HK-2 (cell line): ENCODE measurements around the gene MAFG.

ENCODE experiments used
- DNase-seq: peaks from one replicate; pipeline ENCODE4 v3.0.0-alpha.2; 2018; ENCODE audit not compliant: unreplicated experiment

The MAFG gene

DNA sequence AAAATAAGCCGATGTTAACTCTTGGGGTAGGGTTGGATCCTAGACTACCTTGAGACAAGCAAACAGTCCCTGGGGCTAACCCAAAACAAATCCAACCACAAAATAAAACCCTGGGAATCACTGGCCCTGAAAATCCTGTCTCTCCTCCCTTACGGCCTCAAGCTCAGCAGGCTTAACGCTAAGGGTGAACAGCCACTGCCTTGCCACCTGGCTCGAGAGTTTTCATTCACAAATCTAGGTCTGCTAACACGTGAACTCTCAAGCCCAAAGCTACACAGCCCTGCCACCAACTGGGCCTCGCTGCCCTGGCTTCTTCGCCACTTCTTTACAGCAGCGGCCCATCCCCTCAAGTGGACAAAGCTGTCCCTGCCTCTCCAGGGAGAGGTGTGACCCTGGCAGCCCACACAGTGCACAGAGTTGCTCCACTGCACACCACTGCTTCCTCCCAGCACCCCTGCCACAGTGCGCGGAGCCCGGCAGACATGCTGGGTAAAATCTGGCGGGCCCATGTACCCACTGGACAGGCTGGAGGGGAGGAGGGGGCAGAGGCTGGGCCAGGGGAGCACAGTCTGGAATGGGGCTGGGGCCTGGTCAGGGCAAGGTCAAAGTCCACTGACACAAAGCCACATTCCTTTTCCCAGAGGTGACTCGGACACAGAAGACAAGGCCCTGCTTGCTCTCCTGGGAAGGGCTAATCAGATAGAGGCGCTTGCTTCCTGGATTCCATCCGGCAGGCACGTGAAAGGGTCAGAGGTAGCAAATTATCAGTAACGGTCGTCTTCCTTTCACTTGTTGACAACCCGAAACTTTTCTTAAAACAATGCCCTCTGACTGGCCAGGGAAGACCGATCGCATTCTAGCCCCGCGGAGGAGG is 17.3 kb downstream of the MAFG start:
- peak; percentile 51 for DNase-seq

DNA sequence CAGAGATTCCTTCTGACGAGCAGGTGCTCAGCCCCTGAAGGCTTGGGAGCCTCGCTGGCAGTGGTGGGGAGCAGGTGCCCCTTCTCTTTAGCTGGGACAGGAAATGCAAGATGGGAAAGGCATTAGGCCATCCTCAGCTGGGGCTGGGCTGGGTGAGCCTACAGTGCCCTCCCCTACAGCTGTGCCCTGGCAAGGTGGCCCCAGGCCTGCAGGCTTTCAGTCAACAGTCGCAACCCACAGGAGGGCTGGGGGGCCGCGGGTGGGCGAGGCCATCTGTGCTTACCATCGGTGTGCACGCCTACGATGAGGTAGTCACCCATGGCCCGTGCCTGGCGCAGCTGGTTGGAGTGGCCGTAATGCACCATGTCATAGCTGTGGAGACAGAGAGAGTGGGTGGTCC is 18.3 kb downstream of the MAFG start:
- no peak for DNase-seq

DNA sequence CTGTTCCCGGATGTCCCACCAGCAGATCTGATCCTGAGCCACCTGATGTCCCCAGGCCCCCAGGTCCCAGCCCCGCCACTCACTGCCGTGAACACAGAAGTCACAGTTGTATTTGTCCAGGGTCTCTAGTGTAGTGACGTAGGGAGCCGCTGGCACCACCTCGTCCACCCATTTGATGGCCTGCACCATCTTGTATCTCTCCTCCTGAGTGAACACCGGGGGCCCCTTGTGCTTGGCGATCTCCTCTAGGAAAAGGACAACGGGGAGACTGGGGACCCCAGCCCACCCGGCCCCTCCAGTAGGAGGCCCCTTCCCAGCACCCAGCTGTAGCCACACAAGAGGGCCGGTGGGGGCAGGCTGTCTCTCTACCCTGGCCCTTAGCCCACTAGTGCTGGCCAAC is 18.7 kb downstream of the MAFG start:
- no peak for DNase-seq

GRCh38 chr17:81907219-81908145 is 20.1 kb downstream of the MAFG start:
- no peak for DNase-seq

- no peak for DNase-seq
Measured at GRCh38 chr17:81906476-81907218, 20.9 kb downstream of the MAFG start.

DNA sequence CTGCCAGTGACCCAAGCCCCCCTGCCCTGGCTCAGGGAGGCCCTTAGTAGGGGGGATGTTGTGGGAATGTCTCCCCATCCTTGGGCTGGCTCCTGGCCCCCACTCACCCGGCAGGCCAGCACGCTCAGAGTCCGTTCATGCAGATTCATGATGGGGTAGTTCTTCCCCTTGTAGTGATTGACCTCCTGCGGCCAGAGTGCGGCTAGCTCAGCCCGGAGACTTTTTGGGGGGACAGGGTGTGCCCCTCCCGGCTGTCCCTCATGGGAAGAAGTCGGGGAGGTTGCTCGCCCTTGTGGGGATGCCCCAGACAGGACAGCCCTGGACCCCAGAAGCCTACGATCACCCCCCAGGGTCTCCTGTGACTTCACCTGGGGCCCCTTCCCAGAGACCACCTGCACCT is 21.5 kb downstream of the MAFG start:
- DNase-seq = no peak

GRCh38 chr17:81905424-81905875 is 22.1 kb downstream of the MAFG start:
- no peak for DNase-seq

- DNase-seq = no peak
Measured at GRCh38 chr17:81904600-81905423, 22.7 kb downstream of the MAFG start.

GRCh38 chr17:81903896-81904599 is 23.5 kb downstream of the MAFG start:
- DNase-seq = no peak

GRCh38 chr17:81903415-81903831 is 24.1 kb downstream of the MAFG start:
- DNase-seq = no peak

GRCh38 chr17:81902653-81903414 is 24.7 kb downstream of the MAFG start:
- DNase-seq = no peak

DNA sequence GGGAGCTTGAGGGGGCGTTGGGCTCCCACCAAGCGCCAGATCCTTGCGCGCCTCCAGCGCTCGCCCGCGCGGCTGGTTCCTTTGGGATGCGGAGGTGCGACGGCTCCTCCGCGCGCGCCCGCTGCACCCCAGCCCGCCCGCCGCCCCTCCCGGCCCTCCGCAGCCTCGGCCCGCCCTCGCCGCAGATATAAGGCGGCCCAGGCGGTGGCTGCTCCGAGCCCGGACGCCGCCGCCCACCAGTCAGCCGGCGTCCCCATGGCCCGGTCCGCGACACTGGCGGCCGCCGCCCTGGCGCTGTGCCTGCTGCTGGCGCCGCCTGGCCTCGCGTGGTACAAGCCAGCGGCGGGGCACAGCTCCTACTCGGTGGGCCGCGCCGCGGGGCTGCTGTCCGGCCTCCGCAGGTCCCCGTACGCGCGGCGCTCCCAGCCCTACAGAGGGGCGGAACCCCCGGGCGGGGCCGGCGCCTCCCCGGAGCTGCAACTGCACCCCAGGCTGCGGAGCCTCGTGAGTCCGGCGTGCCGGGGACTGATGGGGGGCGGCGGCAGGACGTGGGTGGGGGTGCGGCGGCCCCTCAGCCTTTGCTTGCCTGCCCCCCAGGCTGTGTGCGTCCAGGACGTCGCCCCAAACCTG is 25.4 kb downstream of the MAFG start, which contains the start of gene NPB:
TSS of gene NPB (plus strand) at position 216 of the 630 bp plus-strand sequence. CDS start at position 256, 40 bp downstream.
- no peak for DNase-seq

- no peak for DNase-seq
Measured at GRCh38 chr17:81901167-81902022, 26.1 kb downstream of the MAFG start.

GRCh38 chr17:81900181-81900820 is 27.2 kb downstream of the MAFG start:
- no peak for DNase-seq

DNA sequence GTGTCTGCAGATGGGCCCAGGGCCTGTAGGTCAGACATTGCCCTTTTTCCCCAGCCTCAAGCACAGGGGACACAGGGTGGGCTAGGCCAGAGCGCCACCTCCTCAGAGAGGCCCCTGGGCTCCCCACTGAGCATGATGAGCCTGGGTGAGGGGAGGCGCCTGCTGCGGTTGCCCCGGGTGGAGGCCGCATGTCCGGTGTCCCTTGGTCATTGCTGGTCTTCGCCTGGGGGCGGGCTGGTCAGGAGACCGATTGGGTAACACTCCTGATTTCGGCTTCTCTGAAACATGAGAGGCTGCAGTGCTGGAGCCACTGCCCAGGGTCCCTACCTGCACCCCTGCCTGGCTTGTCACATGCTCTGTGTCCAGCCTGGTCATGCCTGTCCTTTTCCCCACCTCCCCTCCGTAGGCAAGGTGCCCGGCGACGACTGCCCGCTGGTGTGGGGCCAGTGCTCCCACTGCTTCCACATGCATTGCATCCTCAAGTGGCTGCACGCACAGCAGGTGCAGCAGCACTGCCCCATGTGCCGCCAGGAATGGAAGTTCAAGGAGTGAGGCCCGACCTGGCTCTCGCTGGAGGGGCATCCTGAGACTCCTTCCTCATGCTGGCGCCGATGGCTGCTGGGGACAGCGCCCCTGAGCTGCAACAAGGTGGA is 27.9 kb downstream of the MAFG start:
- no peak for DNase-seq

DNA sequence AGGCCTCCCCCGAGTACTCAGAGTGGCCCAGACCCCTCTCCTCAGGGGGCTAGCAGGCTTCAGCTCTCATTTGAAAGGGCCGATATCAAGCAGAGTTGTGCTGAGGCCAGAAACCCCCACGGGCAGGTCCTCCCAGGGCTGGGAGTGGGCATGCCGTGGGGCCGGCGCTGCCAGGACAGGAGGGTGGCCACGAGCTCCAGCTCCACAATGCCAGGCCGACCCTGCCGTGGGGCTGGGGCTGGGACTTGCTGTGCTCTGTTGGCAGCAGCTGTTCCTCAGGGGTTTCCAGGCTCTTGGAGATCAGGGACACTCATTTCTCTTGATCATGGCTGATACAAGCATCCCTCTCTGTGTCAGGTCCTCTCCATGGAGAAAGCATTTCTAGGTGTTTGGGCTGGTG is 28.6 kb downstream of the MAFG start:
- no peak for DNase-seq
